Suprapubic skin (tissue), 4 donors: ENCODE results near the gene PTPRJ.

Experiments used
- POLR2A ChIP-seq, 2 donors: fragments of 450-650 bp; IDR thresholded peaks; one replicate each; pipeline ENCODE4 v1.6.1; 2017; ENCODE audit warnings: antibody characterized with exemption in 2 of 2, mild to moderate bottlenecking in 2 of 2, moderate library complexity in 2 of 2
- POLR2AphosphoS5 ChIP-seq, 3 donors: sonication (generic); formaldehyde crosslinking; IDR thresholded peaks; one replicate each; pipeline ENCODE4 v1.6.1; 2017; ENCODE audit warnings: antibody characterized with exemption in 3 of 3
- TF ChIP-seq, protein P1 (sequence below), 2 donors: fragments of 200-600 bp in 1 of 2; fragments of 450-650 bp in 1 of 2; sonication (generic) in 1 of 2; IDR thresholded peaks; one replicate each; pipeline ENCODE4 v1.5.1; 2016 to 2019; ENCODE audit warnings: antibody characterized with exemption in 2 of 2, mild to moderate bottlenecking in 1 of 2, moderate library complexity in 1 of 2

DNA sequence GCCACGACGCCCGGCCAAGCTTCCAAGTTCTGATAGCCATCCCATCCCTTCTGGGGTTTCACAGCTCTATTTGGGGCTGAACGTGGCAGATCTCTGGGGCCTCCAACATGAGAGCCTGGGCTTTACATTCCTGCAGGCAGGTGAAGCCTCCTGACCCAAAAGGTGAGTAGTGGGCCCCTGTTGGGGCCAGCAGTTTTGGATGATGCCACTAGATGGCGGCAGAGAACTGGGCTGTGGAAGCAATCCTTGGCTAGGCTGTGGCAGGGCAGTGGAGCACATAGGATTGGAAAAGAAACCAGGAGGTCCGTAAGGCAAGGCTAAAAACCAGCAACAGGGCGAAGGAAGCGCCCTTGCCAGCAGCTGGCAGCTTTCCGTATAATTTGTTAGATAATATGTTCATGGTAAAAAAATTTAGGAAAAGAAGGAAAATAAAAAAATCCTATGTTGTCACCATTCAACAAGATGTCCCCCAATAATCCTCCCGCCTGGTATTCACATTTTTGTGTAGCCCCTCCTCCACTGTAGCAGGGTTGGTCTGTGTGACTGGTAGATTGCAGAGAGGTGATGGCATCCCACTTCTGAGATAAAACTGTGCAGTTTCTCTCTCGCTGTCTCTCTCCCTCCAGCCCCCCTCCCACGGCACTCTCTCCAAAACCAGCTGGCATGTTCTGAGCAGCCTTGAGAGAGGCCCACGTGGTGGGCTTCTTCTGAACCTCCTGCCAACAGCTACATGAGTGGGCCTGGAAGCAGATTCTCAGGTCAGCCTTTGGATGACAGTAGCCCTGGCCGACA is 192.7 kb downstream of the PTPRJ start:
- TF ChIP-seq POLR2A (IDR thresholded peaks at IDR 0.05): no peak
- no peak for TF ChIP-seq POLR2AphosphoS5 (IDR thresholded peaks at IDR 0.05)
- TF ChIP-seq, protein P1, sequence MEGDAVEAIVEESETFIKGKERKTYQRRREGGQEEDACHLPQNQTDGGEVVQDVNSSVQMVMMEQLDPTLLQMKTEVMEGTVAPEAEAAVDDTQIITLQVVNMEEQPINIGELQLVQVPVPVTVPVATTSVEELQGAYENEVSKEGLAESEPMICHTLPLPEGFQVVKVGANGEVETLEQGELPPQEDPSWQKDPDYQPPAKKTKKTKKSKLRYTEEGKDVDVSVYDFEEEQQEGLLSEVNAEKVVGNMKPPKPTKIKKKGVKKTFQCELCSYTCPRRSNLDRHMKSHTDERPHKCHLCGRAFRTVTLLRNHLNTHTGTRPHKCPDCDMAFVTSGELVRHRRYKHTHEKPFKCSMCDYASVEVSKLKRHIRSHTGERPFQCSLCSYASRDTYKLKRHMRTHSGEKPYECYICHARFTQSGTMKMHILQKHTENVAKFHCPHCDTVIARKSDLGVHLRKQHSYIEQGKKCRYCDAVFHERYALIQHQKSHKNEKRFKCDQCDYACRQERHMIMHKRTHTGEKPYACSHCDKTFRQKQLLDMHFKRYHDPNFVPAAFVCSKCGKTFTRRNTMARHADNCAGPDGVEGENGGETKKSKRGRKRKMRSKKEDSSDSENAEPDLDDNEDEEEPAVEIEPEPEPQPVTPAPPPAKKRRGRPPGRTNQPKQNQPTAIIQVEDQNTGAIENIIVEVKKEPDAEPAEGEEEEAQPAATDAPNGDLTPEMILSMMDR (IDR thresholded peaks at IDR 0.05): peak; percentile 60 to 89
